HEK293 (cell line): ENCODE results near the gene AKAP1.

ENCODE experiments used
- BCL11A ChIP-seq: fragments of 450-650 bp; formaldehyde crosslinking; IDR thresholded peaks from 2 replicates; pipeline ENCODE4 v1.5.1; 2016; ENCODE audit warnings: low read depth, missing biosample characterization, missing genetic modification characterization
- FEZF1 ChIP-seq: fragments of 450-650 bp; formaldehyde crosslinking; IDR thresholded peaks from 2 replicates; pipeline ENCODE4 v1.5.1; 2016; ENCODE audit warnings: missing biosample characterization, missing genetic modification characterization
- HOXC10 ChIP-seq: sonication (generic); formaldehyde crosslinking; IDR thresholded peaks from 2 replicates; pipeline ENCODE4 v1.8.1; 2023; ENCODE audit warnings: mild to moderate bottlenecking, missing genetic modification reagents
- KLF16 ChIP-seq: fragments of 450-650 bp; formaldehyde crosslinking; IDR thresholded peaks from 2 replicates; pipeline ENCODE4 v1.5.1; 2017; ENCODE audit warnings: missing biosample characterization, missing genetic modification characterization
- PBX3 ChIP-seq: sonication (generic); formaldehyde crosslinking; IDR thresholded peaks from 2 replicates; pipeline ENCODE4 v1.8.1; 2022; ENCODE audit warnings: mild to moderate bottlenecking, moderate library complexity, missing genetic modification reagents
- SCRT1 ChIP-seq: fragments of 450-650 bp; formaldehyde crosslinking; IDR thresholded peaks from 2 replicates; pipeline ENCODE4 v1.5.1; 2016; ENCODE audit warnings: missing biosample characterization, missing genetic modification characterization, borderline replicate concordance
- ZBTB49 ChIP-seq: fragments of 450-650 bp; formaldehyde crosslinking; IDR thresholded peaks from 2 replicates; pipeline ENCODE4 v1.5.1; 2016; ENCODE audit warnings: missing biosample characterization, missing genetic modification characterization, low read depth
- ZFP69B ChIP-seq: fragments of 450-650 bp; formaldehyde crosslinking; IDR thresholded peaks from 2 replicates; pipeline ENCODE4 v1.5.1; 2016; ENCODE audit warnings: missing biosample characterization, missing genetic modification characterization
- ZNF10 ChIP-seq: fragments of 450-650 bp; formaldehyde crosslinking; IDR thresholded peaks from 2 replicates; pipeline ENCODE4 v1.5.1; 2017; ENCODE audit warnings: missing biosample characterization, missing genetic modification characterization
- ZNF138 ChIP-seq: fragments of 450-650 bp; formaldehyde crosslinking; IDR thresholded peaks from 2 replicates; pipeline ENCODE4 v1.5.1; 2016; ENCODE audit warnings: missing biosample characterization, missing genetic modification characterization, borderline replicate concordance
- ZNF148 ChIP-seq: fragments of 450-650 bp; formaldehyde crosslinking; IDR thresholded peaks from 2 replicates; pipeline ENCODE4 v1.5.0; 2017; ENCODE audit warnings: missing biosample characterization, missing genetic modification characterization, borderline replicate concordance
- ZNF202 ChIP-seq: fragments of 450-650 bp; formaldehyde crosslinking; IDR thresholded peaks from 2 replicates; pipeline ENCODE4 v1.5.1; 2016; ENCODE audit warnings: missing biosample characterization, missing genetic modification characterization, borderline replicate concordance
- ZNF266 ChIP-seq: fragments of 450-650 bp; formaldehyde crosslinking; IDR thresholded peaks from 2 replicates; pipeline ENCODE4 v1.5.1; 2016; ENCODE audit warnings: missing biosample characterization, missing genetic modification characterization, low read depth
- ZNF280C ChIP-seq: fragments of 450-650 bp; formaldehyde crosslinking; IDR thresholded peaks from 2 replicates; pipeline ENCODE4 v1.5.1; 2016; ENCODE audit warnings: missing biosample characterization, missing genetic modification characterization
- ZNF302 ChIP-seq: fragments of 450-650 bp; formaldehyde crosslinking; IDR thresholded peaks from 2 replicates; pipeline ENCODE4 v1.5.1; 2016; ENCODE audit warnings: missing biosample characterization, missing genetic modification characterization, low read depth
- ZNF416 ChIP-seq: fragments of 450-650 bp; formaldehyde crosslinking; IDR thresholded peaks from 2 replicates; pipeline ENCODE4 v1.5.1; 2016; ENCODE audit warnings: missing biosample characterization, missing genetic modification characterization
- ZNF426 ChIP-seq: fragments of 450-650 bp; formaldehyde crosslinking; IDR thresholded peaks from 2 replicates; pipeline ENCODE4 v1.5.1; 2017; ENCODE audit warnings: missing biosample characterization, missing genetic modification characterization, mild to moderate bottlenecking, inconsistent platforms, moderate library complexity
- ZNF513 ChIP-seq: fragments of 450-650 bp; IDR thresholded peaks from 2 replicates; pipeline ENCODE4 v1.5.1; 2018; ENCODE audit warnings: missing biosample characterization, missing genetic modification characterization
- ZNF561 ChIP-seq: fragments of 450-650 bp; IDR thresholded peaks from 2 replicates; pipeline ENCODE4 v1.5.1; 2018; ENCODE audit warnings: missing biosample characterization, missing genetic modification characterization, borderline replicate concordance
- ZNF585B ChIP-seq: fragments of 450-650 bp; formaldehyde crosslinking; IDR thresholded peaks from 2 replicates; pipeline ENCODE4 v1.5.1; 2016; ENCODE audit warnings: missing biosample characterization, missing genetic modification characterization
- ZNF621 ChIP-seq: fragments of 450-650 bp; formaldehyde crosslinking; IDR thresholded peaks from 2 replicates; pipeline ENCODE4 v1.5.1; 2017; ENCODE audit warnings: missing biosample characterization, missing genetic modification characterization
- ZNF623 ChIP-seq: fragments of 450-650 bp; formaldehyde crosslinking; IDR thresholded peaks from 2 replicates; pipeline ENCODE4 v1.5.1; 2016; ENCODE audit warnings: missing biosample characterization, missing genetic modification characterization
- ZNF792 ChIP-seq: fragments of 450-650 bp; formaldehyde crosslinking; IDR thresholded peaks from 2 replicates; pipeline ENCODE4 v1.5.1; 2016; ENCODE audit warnings: missing biosample characterization, missing genetic modification characterization
- TF ChIP-seq, protein P1 (sequence below): fragments of 450-650 bp; formaldehyde crosslinking; IDR thresholded peaks from 2 replicates; pipeline ENCODE4 v1.5.1; 2017; ENCODE audit warnings: missing biosample characterization, missing genetic modification characterization

AKAP1 gene

GRCh38 chr17:57084802-57085447 is at the start of gene AKAP1 (continued):
- no peak for TF ChIP-seq ZNF280C
- no peak for TF ChIP-seq ZNF138 (tag by site-specific recombination)
- TF ChIP-seq ZNF623, result 0 out of 2 replicates have a peak, but pooled peaks have one; percentile 12
- no peak for TF ChIP-seq ZFP69B (tag by site-specific recombination)
- TF ChIP-seq ZBTB49 (tag by site-specific recombination), result no peak
- TF ChIP-seq ZNF10, result no peak
- TF ChIP-seq FEZF1 (tag by site-specific recombination), result 0 out of 2 replicates have a peak, but pooled peaks have one; percentile 6
- TF ChIP-seq ZNF561, result no peak
- no peak for TF ChIP-seq ZNF266 (tag by site-specific recombination)
- peak; percentile 93 for TF ChIP-seq KLF16 (tag by site-specific recombination)
- TF ChIP-seq HOXC10 (CRISPR knock-in tag), result peak; percentile 37; the same call in 1 of the 2 replicates
- TF ChIP-seq, protein P1, sequence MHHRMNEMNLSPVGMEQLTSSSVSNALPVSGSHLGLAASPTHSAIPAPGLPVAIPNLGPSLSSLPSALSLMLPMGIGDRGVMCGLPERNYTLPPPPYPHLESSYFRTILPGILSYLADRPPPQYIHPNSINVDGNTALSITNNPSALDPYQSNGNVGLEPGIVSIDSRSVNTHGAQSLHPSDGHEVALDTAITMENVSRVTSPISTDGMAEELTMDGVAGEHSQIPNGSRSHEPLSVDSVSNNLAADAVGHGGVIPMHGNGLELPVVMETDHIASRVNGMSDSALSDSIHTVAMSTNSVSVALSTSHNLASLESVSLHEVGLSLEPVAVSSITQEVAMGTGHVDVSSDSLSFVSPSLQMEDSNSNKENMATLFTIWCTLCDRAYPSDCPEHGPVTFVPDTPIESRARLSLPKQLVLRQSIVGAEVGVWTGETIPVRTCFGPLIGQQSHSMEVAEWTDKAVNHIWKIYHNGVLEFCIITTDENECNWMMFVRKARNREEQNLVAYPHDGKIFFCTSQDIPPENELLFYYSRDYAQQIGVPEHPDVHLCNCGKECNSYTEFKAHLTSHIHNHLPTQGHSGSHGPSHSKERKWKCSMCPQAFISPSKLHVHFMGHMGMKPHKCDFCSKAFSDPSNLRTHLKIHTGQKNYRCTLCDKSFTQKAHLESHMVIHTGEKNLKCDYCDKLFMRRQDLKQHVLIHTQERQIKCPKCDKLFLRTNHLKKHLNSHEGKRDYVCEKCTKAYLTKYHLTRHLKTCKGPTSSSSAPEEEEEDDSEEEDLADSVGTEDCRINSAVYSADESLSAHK (tag by site-specific recombination), result no peak
- TF ChIP-seq ZNF416, result no peak
- no peak for TF ChIP-seq BCL11A (tag by site-specific recombination)
- no peak for TF ChIP-seq ZNF621 (tag by site-specific recombination)
- TF ChIP-seq ZNF426 (tag by site-specific recombination), result no peak
- no peak for TF ChIP-seq ZNF202 (tag by site-specific recombination)
- TF ChIP-seq ZNF513 (tag by site-specific recombination), result no peak
- TF ChIP-seq ZNF585B (tag by site-specific recombination), result no peak
- TF ChIP-seq PBX3, result peak; percentile 62; the same call in 1 of the 2 replicates
- no peak for TF ChIP-seq SCRT1 (tag by site-specific recombination)
- TF ChIP-seq ZNF792, result no peak
- TF ChIP-seq ZNF302 (tag by site-specific recombination), result no peak
- no peak for TF ChIP-seq ZNF148
